ENCODE results near the gene OR5AC2. TPM values are rescaled to one million over a fixed set of nuclear protein-coding genes. Genes with fewer than 3 reads are reported as not detected.

The OR5AC2 gene, protein sequence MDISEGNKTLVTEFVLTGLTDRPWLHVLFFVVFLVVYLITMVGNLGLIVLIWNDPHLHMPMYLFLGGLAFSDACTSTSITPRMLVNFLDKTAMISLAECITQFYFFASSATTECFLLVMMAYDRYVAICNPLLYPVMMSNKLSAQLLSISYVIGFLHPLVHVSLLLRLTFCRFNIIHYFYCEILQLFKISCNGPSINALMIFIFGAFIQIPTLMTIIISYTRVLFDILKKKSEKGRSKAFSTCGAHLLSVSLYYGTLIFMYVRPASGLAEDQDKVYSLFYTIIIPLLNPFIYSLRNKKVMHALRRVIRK
- not detected in 2 replicates for total RNA-seq (2014; rRNA removed; shearing (Covaris generic))

DNA sequence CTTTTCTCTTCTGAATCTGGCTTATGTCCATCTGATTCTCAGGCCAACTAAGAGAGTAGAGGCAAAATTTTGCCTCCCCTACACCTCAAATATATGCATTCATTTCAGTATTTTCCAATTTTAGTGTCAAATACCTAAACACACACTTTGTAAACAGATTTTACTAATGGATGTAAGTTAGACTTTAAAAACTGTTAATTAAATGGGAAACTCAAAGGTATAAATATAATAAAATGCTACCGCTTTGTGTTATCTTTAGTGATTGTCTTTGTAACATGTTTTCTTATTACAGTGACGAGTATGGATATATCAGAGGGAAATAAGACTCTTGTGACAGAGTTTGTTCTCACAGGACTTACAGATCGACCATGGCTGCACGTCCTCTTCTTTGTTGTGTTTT lies at the start of gene OR5AC2:
Gene OR5AC2, plus strand, starts transcription at position 301 of the 400 bp plus-strand sequence. Its CDS starts 0 bp downstream, at position 301.
- no peak for DNase-seq
- no peak within 1 kb of the TSS for H3K4me3 ChIP-seq (ENCODE audit: insufficient read depth, low read depth, low read length)
- H3K27me3 ChIP-seq (ENCODE audit: control insufficient read depth, insufficient read depth, low read length), result no peaks in the 10 kb centered on the region
- no peaks in the 10 kb centered on the region for H3K36me3 ChIP-seq (replicated peaks; ENCODE audit: control insufficient read depth, insufficient read depth, low read length)

DNA sequence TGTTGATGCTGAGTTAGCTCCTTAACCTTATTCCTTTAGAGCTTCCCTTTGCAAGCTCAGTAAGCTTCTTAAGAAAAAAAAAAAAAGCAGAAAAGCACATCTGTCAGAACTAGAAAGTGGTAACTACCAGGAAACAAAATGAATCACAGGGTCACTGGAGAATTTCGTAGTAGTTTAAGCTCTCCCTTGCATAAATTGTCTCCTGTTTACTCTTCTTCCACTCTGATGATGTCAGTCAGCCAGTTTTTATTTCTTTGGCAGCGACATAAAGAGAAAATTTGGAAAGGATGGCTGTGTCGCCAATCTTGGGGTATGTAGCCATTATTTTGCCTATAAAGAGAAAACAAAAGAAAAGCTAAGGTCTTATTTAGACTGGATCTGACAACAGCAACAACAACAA lies 48.7 kb upstream of the OR5AC2 start:
- no peak overlapping the region for H3K4me3 ChIP-seq (ENCODE audit: insufficient read depth, low read depth, low read length)
- H3K27me3 ChIP-seq (ENCODE audit: control insufficient read depth, insufficient read depth, low read length), result no peaks in the 10 kb centered on the region
- DNase-seq, result no peak
- H3K36me3 ChIP-seq (replicated peaks; ENCODE audit: control insufficient read depth, insufficient read depth, low read length), result no peaks in the 10 kb centered on the region

DNA sequence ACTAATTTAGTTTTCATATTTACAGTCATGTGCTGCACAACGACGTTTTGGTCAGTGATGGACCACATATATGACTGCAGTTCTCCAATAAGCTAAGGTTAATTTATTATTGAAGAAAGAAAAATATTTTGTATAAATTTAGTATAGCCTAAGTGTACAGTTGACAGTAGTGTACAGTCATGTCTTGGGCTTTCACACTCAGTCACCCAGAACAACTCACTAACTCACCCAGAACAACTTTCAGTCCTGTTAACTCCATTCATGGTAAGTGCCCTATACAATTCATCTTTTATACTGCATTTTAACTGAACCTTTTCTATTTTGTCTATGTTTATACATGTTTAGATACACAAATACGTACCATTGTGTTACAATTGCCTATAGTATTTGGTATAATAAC lies 48.1 kb upstream of the OR5AC2 start:
- no peak for DNase-seq
- H3K4me3 ChIP-seq (ENCODE audit: insufficient read depth, low read depth, low read length), result no peak overlapping the region
- no peaks in the 10 kb centered on the region for H3K27me3 ChIP-seq (ENCODE audit: control insufficient read depth, insufficient read depth, low read length)
- H3K36me3 ChIP-seq (replicated peaks; ENCODE audit: control insufficient read depth, insufficient read depth, low read length), result no peaks in the 10 kb centered on the region

DNA sequence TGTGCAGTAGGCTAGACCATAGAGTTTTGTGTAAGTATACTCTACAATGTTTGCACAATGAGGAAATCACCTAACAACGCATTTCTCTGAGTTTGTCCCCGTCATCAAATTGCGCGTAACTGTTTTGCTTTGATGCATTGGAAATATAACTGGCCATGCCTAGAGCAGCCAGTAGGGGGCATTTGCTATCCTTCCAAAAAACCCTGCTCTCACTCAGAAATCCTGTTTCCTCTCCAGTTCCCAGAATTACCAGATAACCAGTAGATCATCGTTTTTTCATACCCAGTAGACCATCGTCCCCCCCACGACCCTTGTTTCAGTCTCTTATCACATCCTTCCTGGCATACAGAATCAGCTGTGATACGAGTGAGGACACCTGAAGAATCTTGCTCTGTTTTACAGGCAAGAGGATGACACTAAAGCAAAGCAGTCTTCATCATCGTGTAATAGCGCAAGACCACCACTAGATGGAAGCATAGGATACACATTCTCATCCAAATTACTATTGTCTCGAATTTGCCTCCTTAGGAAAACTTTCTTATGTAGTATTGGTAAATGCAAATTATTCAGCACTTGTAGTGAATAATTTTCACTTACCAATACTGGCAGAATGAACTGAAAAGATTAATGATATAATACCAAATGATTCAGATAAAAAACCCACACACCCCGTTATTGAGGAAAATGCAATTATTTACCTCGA lies 47.5 kb upstream of the OR5AC2 start:
- no peaks in the 10 kb centered on the region for H3K27me3 ChIP-seq (ENCODE audit: control insufficient read depth, insufficient read depth, low read length)
- no peaks in the 10 kb centered on the region for H3K36me3 ChIP-seq (replicated peaks; ENCODE audit: control insufficient read depth, insufficient read depth, low read length)
- H3K4me3 ChIP-seq (ENCODE audit: insufficient read depth, low read depth, low read length), result peak overlapping the region; percentile 28; the same call in 1 of the 2 replicates
- DNase-seq, result peak; percentile 16

DNA sequence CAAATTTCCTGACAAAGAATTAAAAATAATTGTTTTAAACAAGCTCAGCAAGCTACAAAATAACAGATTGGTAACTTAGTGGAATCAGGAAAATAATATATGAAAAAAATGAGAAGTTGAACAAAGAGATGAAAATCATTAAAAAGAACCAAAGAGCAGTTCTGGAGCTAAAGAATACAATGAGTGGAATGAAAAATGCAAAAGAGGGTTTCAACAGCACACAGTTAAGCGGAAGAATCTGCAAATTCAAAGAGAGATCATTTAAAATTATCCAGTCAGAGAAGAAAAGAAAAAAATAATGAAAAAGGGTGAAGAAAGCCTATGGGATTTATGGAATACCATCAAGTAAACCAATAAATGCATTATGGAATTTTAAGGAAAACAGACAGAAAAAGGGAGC lies 45.6 kb upstream of the OR5AC2 start:
- H3K36me3 ChIP-seq (replicated peaks; ENCODE audit: control insufficient read depth, insufficient read depth, low read length), result no peaks in the 10 kb centered on the region
- H3K4me3 ChIP-seq (ENCODE audit: insufficient read depth, low read depth, low read length), result no peak overlapping the region
- no peaks in the 10 kb centered on the region for H3K27me3 ChIP-seq (ENCODE audit: control insufficient read depth, insufficient read depth, low read length)
- DNase-seq, result no peak

DNA sequence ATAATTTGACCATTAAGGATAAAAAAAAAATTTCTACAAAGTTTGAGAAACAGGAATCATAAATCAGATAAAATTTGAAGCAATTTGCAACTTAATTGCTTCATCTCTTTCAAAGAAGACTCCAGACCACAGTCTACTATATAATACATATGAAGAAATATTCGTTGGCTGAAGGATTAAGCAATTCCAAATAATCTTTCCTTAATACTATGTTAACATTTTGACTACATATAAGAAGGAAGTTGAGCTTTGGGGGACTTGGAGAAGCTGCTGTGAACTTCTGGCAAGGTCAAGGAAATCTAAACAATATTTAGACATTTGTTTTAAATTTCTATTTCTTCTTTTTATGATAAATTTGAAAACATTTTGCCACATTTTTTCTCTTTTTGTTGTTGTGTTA lies 38.4 kb upstream of the OR5AC2 start:
- Histone ChIP-seq H3K4me3 (ENCODE audit: insufficient read depth, low read depth, low read length) (no peak overlapping the region), H3K27me3 (ENCODE audit: control insufficient read depth, insufficient read depth, low read length) (no peaks in the 10 kb centered on the region), H3K36me3 (replicated peaks; ENCODE audit: control insufficient read depth, insufficient read depth, low read length) (no peaks in the 10 kb centered on the region)
- DNase-seq, result no peak

DNA sequence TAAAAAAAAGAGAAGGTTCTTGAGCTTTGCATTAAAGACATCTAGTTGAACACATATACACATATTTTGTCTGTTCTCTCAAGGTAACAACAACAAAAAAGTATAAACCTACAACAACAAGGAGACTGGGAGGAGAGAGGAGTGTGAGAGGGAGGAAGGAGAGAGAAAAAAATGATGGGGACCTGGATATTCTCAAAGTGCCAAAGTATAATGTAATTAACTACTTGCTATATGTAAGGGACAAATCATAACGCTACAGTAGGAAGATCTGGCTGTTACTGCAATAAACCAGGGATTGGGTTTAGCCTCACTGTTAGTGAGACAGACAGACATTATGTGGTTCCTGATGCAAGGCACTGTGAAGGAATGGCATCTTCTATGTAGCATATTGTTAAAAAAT lies 37.7 kb upstream of the OR5AC2 start:
- no peak for DNase-seq
- H3K27me3 ChIP-seq (ENCODE audit: control insufficient read depth, insufficient read depth, low read length), result no peaks in the 10 kb centered on the region
- H3K4me3 ChIP-seq (ENCODE audit: insufficient read depth, low read depth, low read length), result no peak overlapping the region
- no peaks in the 10 kb centered on the region for H3K36me3 ChIP-seq (replicated peaks; ENCODE audit: control insufficient read depth, insufficient read depth, low read length)

DNA sequence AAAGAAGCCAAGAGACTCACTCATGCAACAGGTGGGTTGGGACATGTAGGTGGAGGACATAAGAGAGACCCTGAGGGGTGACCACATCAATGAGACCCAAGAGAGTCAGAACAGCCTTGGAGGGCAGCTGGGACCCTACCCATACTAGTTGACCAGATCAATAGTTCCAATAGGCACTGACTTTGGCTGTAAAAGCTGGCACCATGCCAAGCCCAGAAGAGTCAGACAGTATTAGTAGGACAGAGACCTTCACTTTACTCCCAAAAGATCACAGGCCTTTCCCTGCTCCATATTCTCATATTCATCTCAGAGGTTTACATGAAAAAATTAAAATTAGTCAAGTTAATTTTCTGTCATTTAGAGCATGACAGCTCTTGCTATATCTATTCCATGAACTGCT lies 30.9 kb upstream of the OR5AC2 start:
- Histone ChIP-seq H3K27me3 (ENCODE audit: control insufficient read depth, insufficient read depth, low read length) (no peaks in the 10 kb centered on the region), H3K36me3 (replicated peaks; ENCODE audit: control insufficient read depth, insufficient read depth, low read length) (no peaks in the 10 kb centered on the region), H3K4me3 (ENCODE audit: insufficient read depth, low read depth, low read length) (no peak overlapping the region)
- DNase-seq, result no peak

DNA sequence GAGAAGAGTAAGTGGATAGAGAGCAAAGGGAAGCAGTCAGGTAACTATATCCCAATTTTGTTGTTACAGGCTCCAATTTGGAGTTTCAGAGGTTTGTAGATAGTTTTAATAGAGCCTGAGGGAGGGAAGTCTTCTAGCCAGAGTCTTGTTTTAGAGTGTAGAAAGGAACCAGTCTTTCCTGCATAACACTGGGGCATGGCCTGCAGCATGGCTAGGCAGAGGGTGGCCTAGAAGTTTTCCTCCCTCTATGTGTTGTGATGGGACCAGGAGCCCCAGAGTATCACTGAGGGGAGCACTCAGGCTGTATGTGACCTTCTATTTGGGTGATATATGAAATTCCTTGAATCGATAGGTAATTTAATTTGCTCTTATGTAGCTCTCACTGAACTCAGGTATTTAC lies 29.3 kb upstream of the OR5AC2 start:
- Histone ChIP-seq H3K4me3 (ENCODE audit: insufficient read depth, low read depth, low read length) (no peak overlapping the region), H3K27me3 (ENCODE audit: control insufficient read depth, insufficient read depth, low read length) (no peaks in the 10 kb centered on the region), H3K36me3 (replicated peaks; ENCODE audit: control insufficient read depth, insufficient read depth, low read length) (no peaks in the 10 kb centered on the region)
- DNase-seq, result no peak

DNA sequence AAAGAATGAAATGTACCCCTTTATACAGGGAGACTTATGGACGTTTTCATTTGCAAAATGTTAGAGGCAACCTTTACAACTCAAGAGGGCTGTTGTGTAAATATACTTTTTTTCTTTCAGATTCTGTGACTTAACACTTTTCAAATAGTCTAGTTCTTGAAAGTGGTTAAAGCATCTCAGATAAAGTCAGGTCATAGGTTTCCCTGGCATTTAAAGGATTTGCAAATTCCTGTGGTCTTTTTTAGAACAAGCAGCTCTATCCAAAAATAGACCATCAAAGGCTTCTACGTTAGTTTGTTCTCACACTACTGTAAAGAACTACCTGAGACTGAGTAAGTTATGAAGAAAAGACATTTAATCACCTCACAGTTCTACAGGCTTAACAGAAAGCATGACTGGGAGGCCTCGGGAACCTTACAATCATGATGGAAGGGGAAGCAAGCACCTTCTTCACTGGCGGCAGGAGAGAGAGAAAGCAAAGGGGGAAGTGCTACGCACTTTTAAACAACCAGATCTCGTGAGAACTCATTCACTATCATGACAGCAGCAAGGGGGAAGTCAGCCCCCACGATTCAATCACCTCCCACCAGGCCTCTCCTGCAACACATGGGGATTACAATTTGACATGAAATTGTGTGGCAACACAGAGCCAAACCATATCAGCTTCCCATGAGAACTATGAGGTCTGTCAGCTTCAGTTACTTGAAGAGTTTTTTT lies 28.6 kb upstream of the OR5AC2 start:
- no peak for DNase-seq
- no peaks in the 10 kb centered on the region for H3K27me3 ChIP-seq (ENCODE audit: control insufficient read depth, insufficient read depth, low read length)
- no peaks in the 10 kb centered on the region for H3K36me3 ChIP-seq (replicated peaks; ENCODE audit: control insufficient read depth, insufficient read depth, low read length)
- H3K4me3 ChIP-seq (ENCODE audit: insufficient read depth, low read depth, low read length), result no peak overlapping the region

DNA sequence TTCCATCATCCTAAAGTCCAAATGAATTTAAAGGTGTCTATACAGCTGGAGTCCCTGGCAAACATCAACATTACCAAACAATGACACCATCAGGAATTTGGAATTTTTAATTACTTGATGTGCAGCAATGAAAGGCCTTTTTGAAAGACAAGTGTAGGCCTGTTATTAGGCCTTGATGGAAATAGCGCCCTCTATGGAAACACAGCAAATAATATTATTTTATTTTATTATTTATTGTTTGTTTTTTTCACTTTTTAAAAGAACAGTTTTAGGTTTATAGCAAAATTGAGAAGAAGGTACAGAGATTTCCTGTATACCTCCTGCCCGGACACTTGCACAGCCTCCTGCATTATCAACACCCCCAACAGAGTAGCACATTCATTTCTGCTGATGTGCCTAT lies 18.1 kb upstream of the OR5AC2 start:
- no peak for DNase-seq
- Histone ChIP-seq H3K4me3 (ENCODE audit: insufficient read depth, low read depth, low read length) (no peak overlapping the region), H3K36me3 (replicated peaks; ENCODE audit: control insufficient read depth, insufficient read depth, low read length) (no peaks in the 10 kb centered on the region), H3K27me3 (ENCODE audit: control insufficient read depth, insufficient read depth, low read length) (no peaks in the 10 kb centered on the region)

DNA sequence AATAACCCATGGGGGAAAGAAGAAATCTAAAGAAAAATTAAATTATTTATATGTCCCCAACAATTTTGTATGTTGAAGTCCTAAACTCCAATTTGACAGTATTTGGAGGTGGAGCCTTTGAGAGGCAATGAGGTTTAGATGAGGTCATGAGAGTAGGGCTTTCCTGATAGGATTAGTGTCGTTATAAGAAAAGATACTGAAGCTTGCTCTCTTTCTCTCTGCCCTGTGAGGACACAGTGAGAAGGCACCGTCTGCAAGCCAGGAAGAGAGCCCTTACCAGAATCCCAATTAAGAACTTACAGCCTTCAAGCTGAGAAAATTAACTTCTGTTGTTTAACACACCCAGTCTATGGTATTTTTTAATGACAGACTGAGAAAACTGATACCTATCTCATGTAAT lies 16.1 kb upstream of the OR5AC2 start:
- no peak for DNase-seq
- no peaks in the 10 kb centered on the region for H3K36me3 ChIP-seq (replicated peaks; ENCODE audit: control insufficient read depth, insufficient read depth, low read length)
- H3K27me3 ChIP-seq (ENCODE audit: control insufficient read depth, insufficient read depth, low read length), result no peaks in the 10 kb centered on the region
- H3K4me3 ChIP-seq (ENCODE audit: insufficient read depth, low read depth, low read length), result no peak overlapping the region

DNA sequence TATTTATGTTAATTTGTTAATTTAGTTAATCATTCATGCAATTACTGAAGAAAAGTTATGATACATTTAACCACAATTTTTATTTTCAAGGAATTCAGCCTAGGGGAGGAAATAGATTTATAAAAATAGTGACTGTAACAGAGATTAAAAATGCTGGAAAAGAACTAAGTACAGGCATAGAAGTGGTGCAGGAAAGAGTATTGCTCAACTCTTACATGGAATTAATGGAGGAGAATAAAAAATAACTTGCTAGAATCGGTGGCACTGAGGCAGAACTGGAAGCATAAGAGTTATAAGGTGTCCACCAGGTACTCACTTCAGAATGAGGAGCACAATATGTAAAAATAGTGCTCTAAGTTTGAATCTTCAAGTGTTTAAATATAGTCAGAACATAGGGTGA lies 13.5 kb upstream of the OR5AC2 start:
- H3K4me3 ChIP-seq (ENCODE audit: insufficient read depth, low read depth, low read length), result no peak overlapping the region
- DNase-seq, result no peak
- H3K27me3 ChIP-seq (ENCODE audit: control insufficient read depth, insufficient read depth, low read length), result no peaks in the 10 kb centered on the region
- H3K36me3 ChIP-seq (replicated peaks; ENCODE audit: control insufficient read depth, insufficient read depth, low read length), result no peaks in the 10 kb centered on the region

DNA sequence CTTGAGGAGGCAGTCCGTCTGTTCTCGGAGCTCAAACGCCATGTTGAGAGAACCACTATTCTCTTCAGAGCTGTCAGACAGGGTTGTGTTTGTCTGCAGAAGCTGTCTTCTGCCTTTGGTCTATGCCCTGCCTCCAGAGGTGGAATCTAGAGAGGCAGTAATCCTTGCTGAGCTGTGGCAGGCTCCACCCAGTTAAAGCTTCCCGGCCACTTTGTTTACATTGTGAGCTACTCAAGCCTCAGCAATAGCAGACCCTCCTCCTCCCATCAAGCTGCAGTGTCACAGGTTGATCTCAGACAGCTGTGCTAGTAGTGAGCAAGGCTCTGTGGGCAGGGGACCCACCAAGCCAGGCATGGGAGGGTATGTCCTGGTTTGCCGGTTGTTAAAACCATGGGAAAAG lies 8.9 kb downstream of the OR5AC2 start:
- Histone ChIP-seq H3K27me3 (ENCODE audit: control insufficient read depth, insufficient read depth, low read length) (no peaks in the 10 kb centered on the region), H3K4me3 (ENCODE audit: insufficient read depth, low read depth, low read length) (no peak overlapping the region), H3K36me3 (replicated peaks; ENCODE audit: control insufficient read depth, insufficient read depth, low read length) (no peaks in the 10 kb centered on the region)
- DNase-seq, result no peak

DNA sequence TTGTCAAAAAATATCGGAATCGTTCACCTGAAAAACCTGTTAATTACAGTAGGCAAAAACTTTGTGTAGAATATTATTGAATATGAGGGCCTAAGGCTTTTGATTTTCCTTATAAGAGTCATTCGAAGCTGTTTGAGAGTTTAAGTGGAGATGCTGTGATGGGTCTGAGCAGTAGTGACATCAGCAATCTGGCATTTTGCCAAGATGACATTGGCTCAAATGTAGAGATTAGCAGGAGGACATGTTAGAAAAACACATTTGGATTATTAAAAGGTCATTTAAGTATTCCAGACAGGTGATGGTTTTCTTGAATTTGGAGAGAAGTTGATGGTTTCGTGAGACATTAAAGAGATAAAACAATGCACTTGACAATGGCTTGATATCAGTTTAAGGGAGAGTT lies 12.9 kb downstream of the OR5AC2 start:
- Histone ChIP-seq H3K4me3 (ENCODE audit: insufficient read depth, low read depth, low read length) (no peak overlapping the region), H3K27me3 (ENCODE audit: control insufficient read depth, insufficient read depth, low read length) (no peaks in the 10 kb centered on the region), H3K36me3 (replicated peaks; ENCODE audit: control insufficient read depth, insufficient read depth, low read length) (no peaks in the 10 kb centered on the region)
- DNase-seq, result no peak
